Measurements from ENCODE around the gene DPEP2NB. TPM values are rescaled to one million over a fixed set of nuclear protein-coding genes. Genes with fewer than 3 reads are reported as not detected.

The DPEP2NB gene
- total RNA-seq, 1 donor from 2014 or later = not detected

Other genes starting within 250 kb of the DPEP2NB start
- gene RANBP10, start 209.4 kb downstream of the DPEP2NB start, total RNA-seq = 16.5 and 17.3 TPM in 2 replicates
- gene TSNAXIP1, start 209.0 kb downstream of the DPEP2NB start, total RNA-seq = 0.51 and 1.0 TPM in 2 replicates
- 43.0 and 45.1 TPM in 2 replicates for gene THAP11, start 173.6 kb downstream of the DPEP2NB start, total RNA-seq
- 165 and 177 TPM in 2 replicates for gene NUTF2, start 169.0 kb downstream of the DPEP2NB start, total RNA-seq
- 38.6 and 50.1 TPM in 2 replicates for gene CENPT, start 168.2 kb downstream of the DPEP2NB start, total RNA-seq
- gene EDC4, start 142.9 kb downstream of the DPEP2NB start, total RNA-seq = 102 and 105 TPM in 2 replicates
- not detected in 2 replicates for gene NRN1L, start 131.0 kb downstream of the DPEP2NB start, total RNA-seq
- 15.5 and 16.5 TPM in 2 replicates for gene PSKH1, start 122.7 kb downstream of the DPEP2NB start, total RNA-seq
- 5.6 and 6.0 TPM in 2 replicates for gene CTRL, start 84.0 kb downstream of the DPEP2NB start, total RNA-seq
- 238 and 243 TPM in 2 replicates for gene PSMB10, start 79.1 kb downstream of the DPEP2NB start, total RNA-seq
- gene LCAT, start 71.8 kb downstream of the DPEP2NB start, total RNA-seq = 20.0 and 22.0 TPM in 2 replicates
- 46.2 and 47.1 TPM in 2 replicates for gene SLC12A4, start 47.3 kb downstream of the DPEP2NB start, total RNA-seq
- gene DPEP3, start 35.4 kb downstream of the DPEP2NB start, total RNA-seq = not detected in 2 replicates
- 3.7 and 4.3 TPM in 2 replicates for gene DPEP2, start 16.4 kb downstream of the DPEP2NB start, total RNA-seq
- 19.3 TPM in 2 replicates for gene DDX28, start 7.3 kb upstream of the DPEP2NB start, total RNA-seq
- gene DUS2, start 7.4 kb upstream of the DPEP2NB start, total RNA-seq = 31.2 and 34.3 TPM in 2 replicates
- 136 and 146 TPM in 2 replicates for gene NFATC3, start 69.5 kb upstream of the DPEP2NB start, total RNA-seq
- 0.23 and 0.34 TPM in 2 replicates for gene ESRP2, start 220.2 kb upstream of the DPEP2NB start, total RNA-seq
- gene PLA2G15, start 229.5 kb upstream of the DPEP2NB start, total RNA-seq = 9.0 and 10.3 TPM in 2 replicates
- gene SLC7A6, start 248.6 kb upstream of the DPEP2NB start, total RNA-seq = 107 and 108 TPM in 2 replicates